GM12801 (cell line): ENCODE data around the gene MRNIP.

Source experiments
- TF ChIP-seq, protein P1 (sequence below): IDR thresholded peaks from one replicate; pipeline ENCODE4 v1.5.1; 2011; ENCODE audit warnings: control low read depth; ENCODE audit not compliant: insufficient read length; ENCODE audit errors: extremely low read depth

MRNIP gene

DNA sequence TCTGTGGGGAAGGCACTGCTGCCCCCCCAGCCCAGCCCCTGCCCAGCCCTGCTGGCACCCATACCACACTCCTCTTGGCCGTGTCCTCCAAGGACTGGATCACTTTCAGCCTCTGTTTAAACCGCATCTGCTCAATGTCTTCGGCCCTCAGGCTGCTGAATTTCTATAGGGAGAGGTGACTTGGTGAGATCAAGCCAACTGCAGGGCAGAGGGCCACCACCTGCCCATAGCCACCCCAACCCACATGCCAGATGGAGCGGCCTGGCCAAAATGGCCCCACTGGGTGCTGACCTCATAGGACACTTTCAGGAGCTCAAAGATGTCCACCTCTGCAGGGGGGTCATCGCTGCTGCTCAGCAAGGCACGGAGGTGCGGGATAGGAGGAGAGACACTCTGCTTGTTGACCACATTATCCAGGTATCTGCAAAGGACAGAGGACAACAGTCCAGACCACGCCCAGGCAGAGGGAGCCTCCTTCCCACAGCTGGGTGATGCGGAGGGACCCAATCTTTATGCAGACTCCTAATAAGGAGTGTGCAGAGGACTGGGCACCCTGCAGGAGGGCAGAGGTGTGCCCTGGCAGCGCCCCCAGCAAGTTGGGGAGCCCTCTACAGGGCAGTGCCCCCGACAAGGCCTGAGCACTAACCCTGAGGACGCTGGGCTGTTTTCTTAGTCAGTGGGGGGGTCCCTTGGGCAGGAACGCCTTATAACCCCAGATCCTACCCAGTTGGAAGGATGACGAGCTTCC lies 14.4 kb upstream of the MRNIP start:
- TF ChIP-seq, protein P1, sequence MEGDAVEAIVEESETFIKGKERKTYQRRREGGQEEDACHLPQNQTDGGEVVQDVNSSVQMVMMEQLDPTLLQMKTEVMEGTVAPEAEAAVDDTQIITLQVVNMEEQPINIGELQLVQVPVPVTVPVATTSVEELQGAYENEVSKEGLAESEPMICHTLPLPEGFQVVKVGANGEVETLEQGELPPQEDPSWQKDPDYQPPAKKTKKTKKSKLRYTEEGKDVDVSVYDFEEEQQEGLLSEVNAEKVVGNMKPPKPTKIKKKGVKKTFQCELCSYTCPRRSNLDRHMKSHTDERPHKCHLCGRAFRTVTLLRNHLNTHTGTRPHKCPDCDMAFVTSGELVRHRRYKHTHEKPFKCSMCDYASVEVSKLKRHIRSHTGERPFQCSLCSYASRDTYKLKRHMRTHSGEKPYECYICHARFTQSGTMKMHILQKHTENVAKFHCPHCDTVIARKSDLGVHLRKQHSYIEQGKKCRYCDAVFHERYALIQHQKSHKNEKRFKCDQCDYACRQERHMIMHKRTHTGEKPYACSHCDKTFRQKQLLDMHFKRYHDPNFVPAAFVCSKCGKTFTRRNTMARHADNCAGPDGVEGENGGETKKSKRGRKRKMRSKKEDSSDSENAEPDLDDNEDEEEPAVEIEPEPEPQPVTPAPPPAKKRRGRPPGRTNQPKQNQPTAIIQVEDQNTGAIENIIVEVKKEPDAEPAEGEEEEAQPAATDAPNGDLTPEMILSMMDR, result no peak

DNA sequence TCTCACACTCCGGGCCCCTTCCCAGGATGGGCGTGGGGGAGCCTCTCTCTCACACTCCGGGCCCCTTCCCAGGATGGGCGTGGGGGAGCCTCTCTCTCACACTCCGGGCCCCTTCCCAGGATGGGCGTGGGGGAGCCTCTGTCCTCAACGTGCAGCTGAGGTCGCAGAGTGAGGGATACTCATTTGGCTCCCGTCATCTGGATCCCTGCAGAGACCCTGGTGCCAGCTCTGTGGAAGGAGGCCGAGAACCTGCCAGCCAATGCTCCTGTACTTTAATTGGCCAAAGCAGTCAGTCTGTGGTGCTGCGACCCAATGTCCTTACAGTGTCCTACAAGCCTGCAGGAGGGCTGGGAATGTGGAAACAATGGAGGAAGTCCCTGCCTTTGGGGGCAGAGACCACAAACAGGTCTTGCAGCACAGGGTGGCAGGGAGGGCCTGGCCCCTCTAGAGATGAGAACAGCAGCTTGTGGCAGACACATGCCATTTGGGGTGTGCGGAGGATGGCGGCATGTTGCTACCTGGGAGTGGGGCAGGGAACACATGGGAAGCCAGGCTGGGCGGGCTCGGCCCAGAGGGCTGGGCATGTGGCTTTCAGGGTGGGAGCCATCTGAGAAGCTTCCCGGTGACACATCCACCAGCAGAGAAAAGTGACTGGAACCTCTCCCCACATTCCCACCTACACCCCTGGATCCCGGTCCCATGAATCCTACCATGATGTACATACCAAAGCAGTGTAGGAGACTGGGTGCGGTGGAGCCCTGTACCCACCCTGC lies 13.6 kb upstream of the MRNIP start:
- TF ChIP-seq, protein P1, result no peak

DNA sequence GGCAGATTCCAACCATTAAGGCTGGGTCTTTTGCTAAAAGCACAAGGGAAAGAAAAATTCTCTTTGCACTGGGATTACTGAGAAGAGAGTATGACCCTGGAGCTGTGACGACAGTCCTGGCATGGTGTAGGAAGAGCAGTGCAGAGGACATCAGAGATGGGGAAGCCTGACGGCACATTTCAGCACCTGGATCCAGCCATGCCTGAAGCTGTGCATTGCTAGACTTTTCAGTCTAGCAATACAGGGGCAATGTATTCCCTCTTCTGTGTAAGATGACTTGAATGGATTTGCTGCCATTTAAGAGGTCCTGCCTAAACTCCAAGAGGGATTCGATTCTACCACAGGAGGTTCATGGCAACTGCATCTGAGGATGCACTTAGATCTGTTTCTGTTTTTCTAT lies 12.3 kb upstream of the MRNIP start:
- TF ChIP-seq, protein P1, result no peak

DNA sequence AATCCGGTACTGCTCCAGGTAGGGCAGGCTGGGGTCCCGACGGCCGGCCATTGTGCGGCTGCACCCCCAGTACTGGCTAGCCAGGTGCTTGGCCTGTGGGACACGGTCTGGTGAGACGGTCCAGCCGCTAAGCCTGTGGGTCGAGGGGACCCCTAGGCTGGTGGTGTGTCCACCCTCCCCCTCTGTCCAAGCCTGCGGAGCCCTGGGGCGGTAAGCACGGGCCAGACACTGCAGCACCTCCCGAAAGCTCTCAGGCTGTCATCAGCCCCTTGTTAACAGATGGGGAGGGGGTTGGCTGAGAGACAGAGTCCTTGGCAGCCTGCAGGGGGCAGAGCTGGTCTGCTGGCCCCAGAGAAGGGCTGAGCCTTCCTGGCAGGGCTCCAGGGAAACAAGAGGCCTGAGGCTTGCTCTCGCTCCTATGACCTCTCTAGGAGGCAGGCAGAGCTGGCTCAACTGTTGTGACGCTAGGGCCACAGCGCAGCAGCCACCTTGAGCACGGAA lies 11.8 kb upstream of the MRNIP start:
- TF ChIP-seq, protein P1, result no peak

DNA sequence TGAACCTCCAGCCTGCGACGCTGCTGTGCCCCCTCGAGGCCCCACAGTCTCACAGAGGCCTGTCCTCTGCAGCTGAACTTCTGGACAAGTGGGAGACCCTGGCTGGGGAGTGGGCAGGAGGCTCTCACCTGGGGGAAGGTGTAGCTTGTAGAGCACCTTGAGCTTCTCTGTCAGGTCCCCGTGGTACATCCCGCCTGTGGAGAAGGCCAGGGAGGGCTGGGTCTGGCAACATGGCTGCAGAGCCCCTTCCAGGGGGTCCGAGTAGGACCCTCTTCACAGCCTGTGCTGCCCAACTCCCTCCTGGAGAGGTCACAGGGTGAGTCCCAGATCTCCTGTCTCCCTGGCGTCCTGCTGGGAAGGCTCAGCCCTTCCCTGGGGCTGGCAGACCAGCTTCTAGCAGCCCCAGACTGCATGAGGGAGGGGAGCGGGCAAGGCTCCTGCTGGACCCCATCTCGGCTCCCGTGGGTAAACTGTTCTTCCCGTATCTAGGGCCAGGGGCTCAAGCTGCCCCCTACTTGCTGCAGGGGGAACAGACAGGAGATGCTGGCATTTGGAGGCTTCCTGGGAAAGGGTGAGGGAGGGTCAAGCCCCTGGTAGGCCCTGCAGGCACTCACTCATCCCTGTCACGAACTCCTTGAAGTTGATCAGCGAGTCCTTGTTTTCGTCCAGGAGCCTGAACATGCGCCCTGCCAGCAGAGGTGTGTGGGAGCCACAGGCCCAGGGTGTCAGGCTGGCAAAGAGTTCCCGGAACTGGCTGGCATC lies 11.2 kb upstream of the MRNIP start:
- TF ChIP-seq, protein P1, result no peak

DNA sequence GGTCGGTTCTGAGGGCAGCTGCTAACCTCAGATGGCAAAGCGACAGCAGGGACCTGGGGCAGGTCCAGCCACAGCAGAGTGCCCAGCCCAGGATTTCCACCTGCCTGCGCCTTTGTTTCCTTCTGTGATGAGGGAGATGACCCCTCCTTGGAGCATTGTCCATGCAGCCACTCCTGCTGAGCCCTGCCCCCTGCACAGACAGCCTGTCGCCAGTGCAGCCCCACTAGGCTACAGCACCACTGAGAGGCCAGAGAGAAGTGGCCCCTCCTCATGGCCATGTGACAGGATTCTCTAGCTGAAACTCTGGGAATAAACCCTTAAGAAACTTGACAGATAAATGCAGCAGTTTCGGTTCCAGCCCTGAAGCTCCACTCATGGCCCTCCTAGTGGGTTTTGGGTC lies 10.5 kb upstream of the MRNIP start:
- TF ChIP-seq, protein P1, result no peak

DNA sequence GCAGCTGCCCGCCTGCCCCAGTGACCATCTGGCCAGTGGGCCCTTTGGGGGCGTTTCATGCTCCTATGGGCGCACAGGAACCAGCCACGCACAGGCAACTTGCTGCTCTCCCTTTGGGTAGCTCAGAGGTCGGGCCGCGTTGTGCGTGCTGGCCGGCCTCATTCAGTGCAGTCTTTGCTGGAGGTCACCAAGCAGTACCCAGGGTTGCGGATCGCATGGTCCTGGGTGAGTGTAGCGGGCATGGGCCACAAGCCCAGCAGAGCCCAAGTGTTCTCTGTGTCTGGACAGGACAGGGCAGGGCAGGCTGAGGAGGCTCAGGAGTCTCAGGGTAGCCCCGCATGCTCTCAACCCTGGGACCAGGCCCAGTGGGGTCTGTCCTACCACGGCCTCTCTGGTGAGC lies 9.9 kb upstream of the MRNIP start:
- TF ChIP-seq, protein P1, result no peak
